ENCODE data around the gene LYRM7.

- no peak for TF ChIP-seq SIN3A (IDR thresholded peaks at IDR 0.05; ENCODE audit: borderline replicate concordance, insufficient read depth, low read length)
- no peak for TF ChIP-seq FOXP2 (optimal IDR thresholded peaks at IDR 0.05; ENCODE audit: borderline replicate concordance, extremely low read depth, extremely low read length, insufficient read depth)
These were observed 68.9 kb downstream of the LYRM7 start for GRCh38 chr5:131239686-131240085.

Measured in PFSK-1 (cell line).